CD4-positive, CD25-positive, alpha-beta regulatory T cell (primary cell): ENCODE results near the gene STARD4. TPM values are rescaled to one million over a fixed set of nuclear protein-coding genes. Genes with fewer than 3 reads are reported as not detected.
A peak's percentile ranks its signal among the peaks of the same experiment; 100 is the strongest.

Experiments
- ATAC-seq, 2 donors: fragments of 150-1000 bp; cut with Tn5 transposase; one replicate each; pipeline ENCODE4 v1.10.0; 2021; ENCODE audit warnings: low read depth in 2 of 2, moderate number of reproducible peaks in 2 of 2, moderate library complexity in 1 of 2
- DNase-seq, 3 donors: peaks; one replicate each; pipeline versions ENCODE4 v3.0.0 to v3.0.0-alpha.2; 2012 to 2022; ENCODE audit warnings: mixed read lengths in 1 of 3
- H3K27ac ChIP-seq: one replicate; pipeline ENCODE4 v1.7.0; 2013; ENCODE audit warnings: mild to moderate bottlenecking, low read length; ENCODE audit not compliant: insufficient read depth, poor library complexity, severe bottlenecking
- H3K27me3 ChIP-seq: one replicate; pipeline ENCODE4 v1.7.0; 2013; ENCODE audit warnings: low read length; ENCODE audit not compliant: control insufficient read depth, insufficient read depth
- H3K36me3 ChIP-seq: one replicate; pipeline ENCODE4 v1.7.0; 2013; ENCODE audit warnings: mild to moderate bottlenecking, low read length, moderate library complexity; ENCODE audit not compliant: control insufficient read depth, insufficient read depth
- H3K4me1 ChIP-seq: 2 replicates; pipeline ENCODE4 v1.7.0; 2013; ENCODE audit warnings: mild to moderate bottlenecking, low read length; ENCODE audit not compliant: insufficient read depth, control insufficient read depth, poor library complexity, severe bottlenecking
- H3K4me3 ChIP-seq: one replicate; pipeline ENCODE4 v1.7.0; 2013; ENCODE audit warnings: low read depth, mild to moderate bottlenecking, low read length, moderate library complexity
- H3K9me3 ChIP-seq, 2 experiments: 1 replicate in 1 of 2; 2 replicates in 1 of 2; pipeline ENCODE4 v1.7.0; 2013; ENCODE audit warnings: low read length in 2 of 2, mild to moderate bottlenecking in 1 of 2, moderate library complexity in 1 of 2; ENCODE audit not compliant: control insufficient read depth in 2 of 2
- H3K27ac Mint-ChIP-seq, 3 donors: one replicate each; pipeline ENCODE4 v1.8.0; 2020 to 2022; ENCODE audit warnings: mild to moderate bottlenecking in 3 of 3, mixed read lengths in 3 of 3, moderate library complexity in 2 of 3
- H3K27me3 Mint-ChIP-seq: one replicate; pipeline ENCODE4 v1.8.0; 2022; ENCODE audit warnings: mild to moderate bottlenecking, mixed read lengths
- H3K36me3 Mint-ChIP-seq: one replicate; pipeline ENCODE4 v1.8.0; 2020; ENCODE audit warnings: mixed read lengths
- H3K4me1 Mint-ChIP-seq, 4 donors: one replicate each; pipeline ENCODE4 v1.8.0; 2020 to 2022; ENCODE audit warnings: mixed read lengths in 4 of 4, mild to moderate bottlenecking in 1 of 4
- H3K4me3 Mint-ChIP-seq, 4 donors: one replicate each; pipeline ENCODE4 v1.8.0; 2020 to 2022; ENCODE audit warnings: mild to moderate bottlenecking in 4 of 4, mixed read lengths in 4 of 4, moderate library complexity in 3 of 4
- H3K9me3 Mint-ChIP-seq, 7 donors: one replicate each; pipeline ENCODE4 v1.8.0; 2020 to 2022; ENCODE audit warnings: mixed read lengths in 7 of 7, mild to moderate bottlenecking in 3 of 7, moderate library complexity in 2 of 7
- polyA plus RNA-seq, 4 donors: library from polyadenylated mRNA; unstranded; fragments of 300-500 nt; fragmentation: Illumina TruSeq; gene quantifications; one replicate each; pipeline ENCODE4 v1.2.3, GENCODE V29; 2021
- total RNA-seq: library from RNA; stranded (reverse); gene quantifications from one replicate; pipeline ENCODE4 v1.2.3, GENCODE V29; 2022

STARD4 gene
- total and polyA plus RNA-seq, 5 donors from 2014 or later, result 2.7 to 14.4 (median 4.8) TPM

- Histone ChIP-seq H3K9me3 (no peaks in the 10 kb centered on the region), H3K4me1 (no peaks in the 10 kb centered on the region), H3K36me3 (peaks cover 54% of the 10 kb centered on the region), H3K27me3 (no peaks in the 10 kb centered on the region), H3K27ac (no peak overlapping the region), H3K4me3 (no peak overlapping the region)
- H3K27me3 Mint-ChIP-seq, result no peaks in the 10 kb centered on the region
- H3K9me3 Mint-ChIP-seq, result no peaks in the 10 kb centered on the region
- ATAC-seq (no peak), DNase-seq (no peak)
- H3K4me1 Mint-ChIP-seq, result peaks cover 0 to 22% (median 14%) of the 10 kb centered on the region in 4 donors
- peak overlapping the region in 2 of 3 donors; percentile 58 to 86 for H3K27ac Mint-ChIP-seq
- H3K36me3 Mint-ChIP-seq, result peaks cover 46% of the 10 kb centered on the region
- no peak overlapping the region for H3K4me3 Mint-ChIP-seq
Observed at GRCh38 chr5:111447822-111448221, 64.5 kb downstream of the STARD4 start.

- H3K9me3 Mint-ChIP-seq, result no peaks in the 10 kb centered on the region
- no peak overlapping the region for H3K27ac Mint-ChIP-seq
- H3K27me3 Mint-ChIP-seq, result no peaks in the 10 kb centered on the region
- Histone ChIP-seq H3K27me3 (no peaks in the 10 kb centered on the region), H3K4me3 (no peak overlapping the region), H3K27ac (no peak overlapping the region), H3K36me3 (peaks cover 52% of the 10 kb centered on the region), H3K9me3 (no peaks in the 10 kb centered on the region), H3K4me1 (no peaks in the 10 kb centered on the region)
- H3K4me1 Mint-ChIP-seq, result peaks cover 0 to 20% (median 13%) of the 10 kb centered on the region in 4 donors
- H3K36me3 Mint-ChIP-seq, result peaks cover 41% of the 10 kb centered on the region
- DNase-seq (no peak), ATAC-seq (no peak)
- H3K4me3 Mint-ChIP-seq, result no peak overlapping the region
Observed at GRCh38 chr5:111447099-111447498, 65.2 kb downstream of the STARD4 start.

Other genes starting within 250 kb of the STARD4 start
- 1.3 TPM for gene NREP, start 244.7 kb upstream of the STARD4 start, total RNA-seq
- 1 to 10 TPM in 1 of 4 donors, under 1 TPM in 3; 0.14 to 1.3 (median 0.54) TPM for gene NREP, start 244.7 kb upstream of the STARD4 start, polyA plus RNA-seq